ENCODE results near the gene REC8. TPM values are rescaled to one million over a fixed set of nuclear protein-coding genes. Genes with fewer than 3 reads are reported as not detected.
A peak's percentile ranks its signal among the peaks of the same experiment; 100 is the strongest.

The REC8 gene
- total RNA-seq, 1 donor from 2014 or later = 158 TPM

GRCh38 chr14:24146453-24146977 is 25.4 kb upstream of the REC8 start, which contains the start of gene PSME2:
TSS of gene PSME2 (minus strand) at chr14:24146610. CDS start at chr14:24146581, 29 bp downstream.
- DNase-seq (ENCODE audit: low read depth) = peak; percentile 66
- peak within 1 kb of the TSS; percentile 94 for H3K4me3 ChIP-seq (ENCODE audit: low read depth, low read length)
- TF ChIP-seq CTCF (conservative IDR thresholded peaks at IDR 0.05; ENCODE audit: low read depth, low read length) = no peak

DNA sequence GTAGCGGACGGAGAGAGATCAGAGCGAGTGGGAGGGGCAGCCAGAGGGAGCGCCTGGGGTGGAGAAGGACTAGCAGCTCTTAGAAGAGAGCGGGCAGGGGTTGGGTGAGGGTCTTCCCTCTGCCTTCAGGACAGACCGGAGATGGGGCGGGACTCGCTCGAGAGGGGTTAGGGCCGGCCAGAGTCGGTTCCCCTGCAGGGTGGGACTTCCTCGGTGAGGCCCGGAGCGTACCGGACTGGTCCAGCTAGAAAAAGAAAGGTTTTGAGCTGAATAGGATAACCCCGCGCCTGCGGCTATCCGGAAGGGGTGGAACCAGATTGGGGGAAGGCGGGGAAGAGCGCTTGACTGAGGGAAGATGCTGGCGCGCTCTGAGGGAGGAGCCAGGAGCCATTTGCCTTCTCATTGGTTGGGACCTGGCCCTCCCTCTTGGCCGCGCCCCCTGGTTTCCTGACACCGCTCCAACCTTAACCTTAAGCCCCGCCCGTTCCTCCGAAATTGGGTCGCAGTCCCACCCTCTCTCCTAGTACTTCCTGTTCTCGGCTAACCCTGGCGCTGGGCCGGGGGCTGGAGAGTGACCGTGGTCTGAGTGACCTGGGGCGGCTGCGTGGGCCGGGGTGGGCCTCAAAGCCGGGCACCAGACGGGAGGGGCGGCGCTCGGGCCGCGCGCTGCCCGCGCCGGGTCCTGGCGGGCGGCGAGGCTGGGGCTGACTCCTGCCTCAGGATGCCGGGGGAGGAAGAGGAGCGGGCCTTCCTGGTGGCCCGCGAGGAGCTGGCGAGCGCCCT is 24.7 kb upstream of the REC8 start, which contains the start of gene RNF31:
Gene RNF31, plus strand, starts transcription at position 521 of the 783 bp plus-strand sequence. Its CDS starts 201 bp downstream, at position 722.
- DNase-seq (ENCODE audit: low read depth) = peak; percentile 77
- no peak for TF ChIP-seq CTCF (conservative IDR thresholded peaks at IDR 0.05; ENCODE audit: low read depth, low read length)
- H3K4me3 ChIP-seq (ENCODE audit: low read depth, low read length) = peak within 1 kb of the TSS; percentile 94

- no peak for DNase-seq (ENCODE audit: low read depth)
- no peak for TF ChIP-seq CTCF (conservative IDR thresholded peaks at IDR 0.05; ENCODE audit: low read depth, low read length)
- H3K4me3 ChIP-seq (ENCODE audit: low read depth, low read length) = peak overlapping the region; percentile 94
Observed at GRCh38 chr14:24147761-24148428, 24.0 kb upstream of the REC8 start.

GRCh38 chr14:24149302-24149969 is 22.4 kb upstream of the REC8 start:
- no peak overlapping the region for H3K4me3 ChIP-seq (ENCODE audit: low read depth, low read length)
- TF ChIP-seq CTCF (conservative IDR thresholded peaks at IDR 0.05; ENCODE audit: low read depth, low read length) = no peak
- DNase-seq (ENCODE audit: low read depth) = no peak

DNA sequence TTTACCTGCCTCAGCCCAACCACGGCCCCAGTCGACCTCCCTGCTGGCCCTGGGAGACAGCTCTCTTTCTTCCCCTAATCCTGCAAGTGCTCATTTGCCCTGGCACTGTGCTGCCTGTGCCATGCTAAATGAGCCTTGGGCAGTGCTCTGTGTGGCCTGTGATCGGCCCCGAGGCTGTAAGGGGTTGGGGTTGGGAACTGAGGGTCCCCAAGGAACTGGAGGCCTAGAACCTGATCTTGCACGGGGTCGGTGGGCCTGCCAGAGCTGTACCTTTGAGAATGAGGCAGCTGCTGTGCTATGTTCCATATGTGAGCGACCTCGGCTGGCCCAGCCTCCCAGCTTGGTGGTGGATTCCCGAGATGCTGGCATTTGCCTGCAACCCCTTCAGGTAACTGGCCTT is 21.8 kb upstream of the REC8 start:
- TF ChIP-seq CTCF (conservative IDR thresholded peaks at IDR 0.05; ENCODE audit: low read depth, low read length) = no peak
- no peak overlapping the region for H3K4me3 ChIP-seq (ENCODE audit: low read depth, low read length)
- DNase-seq (ENCODE audit: low read depth) = no peak

- no peak for TF ChIP-seq CTCF (conservative IDR thresholded peaks at IDR 0.05; ENCODE audit: low read depth, low read length)
Observed at GRCh38 chr14:24150567-24150966, 21.3 kb upstream of the REC8 start.

More at GRCh38 chr14:24150567-24150966, 21.3 kb upstream of the REC8 start:
- H3K4me3 ChIP-seq (ENCODE audit: low read depth, low read length) = no peak overlapping the region
- DNase-seq (ENCODE audit: low read depth) = no peak
